ENCODE data around the gene CHAC1. TPM values are rescaled to one million over a fixed set of nuclear protein-coding genes. Genes with fewer than 3 reads are reported as not detected.

The CHAC1 gene
- total RNA-seq, 1 experiment from 2014 or later: 1.5 TPM

- peak; percentile 62 for DNase-seq (ENCODE audit: low read depth)
These were observed 32.5 kb downstream of the CHAC1 start for GRCh38 chr15:40985541-40986330.

DNA sequence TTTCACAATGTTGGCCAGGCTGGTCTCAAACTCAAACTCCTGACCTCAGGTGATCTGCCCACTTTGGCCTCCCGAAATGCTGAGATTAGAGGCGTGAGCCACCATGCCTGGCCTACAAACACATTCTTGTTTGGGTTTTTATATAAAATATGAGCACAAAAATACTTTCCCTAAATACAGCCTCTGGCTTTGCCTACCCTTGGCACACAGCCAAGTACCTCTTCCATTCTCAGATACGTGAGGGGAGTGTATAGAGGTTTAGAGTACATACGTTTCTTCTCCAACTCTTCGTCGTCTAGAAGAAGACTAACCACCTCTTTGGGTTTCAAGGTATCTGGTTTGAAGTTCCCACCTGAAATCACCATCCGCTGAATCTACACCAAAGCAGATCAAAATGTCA lies 33.5 kb downstream of the CHAC1 start:
- no peak for DNase-seq (ENCODE audit: low read depth)

DNA sequence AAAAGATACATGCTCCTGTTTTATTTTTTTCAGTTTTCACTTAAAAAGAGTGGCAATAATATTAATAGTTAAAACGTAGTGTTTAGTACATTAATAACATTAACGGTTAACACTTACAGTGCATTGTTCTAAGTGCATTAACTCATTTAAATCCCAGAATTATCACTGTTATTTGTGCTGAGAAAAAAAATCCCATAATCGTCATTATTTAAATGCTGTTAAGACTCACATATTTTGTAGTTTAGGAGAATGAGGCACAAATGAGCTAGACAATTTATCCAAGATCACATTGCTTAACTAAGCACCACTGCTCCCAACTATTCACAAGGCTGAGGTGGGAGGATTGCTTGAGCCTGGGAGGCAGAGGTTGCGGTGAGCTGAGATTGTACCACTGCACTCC lies 34.9 kb downstream of the CHAC1 start:
- DNase-seq (ENCODE audit: low read depth): no peak

DNA sequence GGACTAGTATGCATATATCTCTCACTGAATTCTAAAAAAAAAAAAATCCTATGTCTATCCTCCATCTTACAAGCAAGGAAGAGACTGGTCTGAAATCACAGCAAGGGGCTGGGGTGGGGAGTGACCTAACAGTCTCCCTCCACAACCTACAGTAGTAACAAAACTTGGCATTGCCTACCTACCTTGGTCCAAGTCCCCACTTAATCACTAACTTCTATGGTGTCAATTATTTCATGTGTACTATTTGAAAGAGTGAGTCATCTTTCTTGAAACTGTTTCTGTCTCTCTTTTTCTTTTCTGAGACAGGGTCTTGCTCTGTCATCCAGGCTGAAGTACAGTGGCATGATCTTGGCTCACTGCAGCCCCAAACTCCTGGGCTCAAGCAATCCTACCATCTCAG lies 36.8 kb downstream of the CHAC1 start:
- DNase-seq (ENCODE audit: low read depth): no peak

GRCh38 chr15:40990789-40991188 lies 37.5 kb downstream of the CHAC1 start:
- no peak for DNase-seq (ENCODE audit: low read depth)

GRCh38 chr15:40991355-40991754 lies 38.1 kb downstream of the CHAC1 start:
- DNase-seq (ENCODE audit: low read depth): no peak

- DNase-seq (ENCODE audit: low read depth): no peak
These were observed 39.0 kb downstream of the CHAC1 start for GRCh38 chr15:40992241-40992741.

DNA sequence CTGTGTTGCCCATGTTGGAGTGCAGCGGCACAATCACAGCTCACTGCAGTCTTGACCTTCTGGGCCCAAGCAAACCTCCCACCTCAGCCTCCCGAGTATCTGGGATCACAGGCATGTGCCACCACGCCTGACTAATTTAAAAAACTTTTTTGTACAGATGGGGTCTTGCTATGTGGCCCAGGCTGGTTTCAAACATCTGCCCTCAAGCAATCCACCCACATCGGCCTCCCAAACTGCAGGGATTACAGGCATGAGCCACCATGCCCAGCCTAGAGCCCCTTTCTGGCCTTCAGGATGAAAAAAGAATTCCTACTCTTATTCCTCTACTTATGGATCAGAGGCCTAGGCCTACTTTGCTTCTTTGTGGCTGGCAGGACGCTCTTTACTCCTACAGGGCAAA lies 39.6 kb downstream of the CHAC1 start:
- DNase-seq (ENCODE audit: low read depth): no peak

DNA sequence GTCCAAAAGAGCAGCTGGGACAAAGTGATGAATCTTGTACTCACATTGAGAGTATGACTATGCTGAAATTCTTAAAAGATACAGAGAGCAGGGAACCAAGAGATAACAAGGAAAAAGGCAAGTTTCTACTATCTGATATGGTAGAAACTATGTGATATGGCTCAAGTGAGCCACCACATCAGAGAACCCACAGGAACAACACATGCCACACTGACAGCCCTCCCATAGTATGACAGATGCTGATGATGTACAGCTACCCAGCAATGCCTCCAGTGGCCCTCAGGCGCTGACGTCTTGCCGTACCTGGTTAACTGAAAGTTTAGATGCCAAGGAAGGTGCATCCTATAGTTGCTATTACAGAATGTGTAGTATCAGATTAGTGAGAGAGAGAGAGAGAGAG lies 42.4 kb downstream of the CHAC1 start:
- no peak for DNase-seq (ENCODE audit: low read depth)

- peak; percentile 15 for DNase-seq (ENCODE audit: low read depth)
These were observed 45.9 kb downstream of the CHAC1 start for GRCh38 chr15:40999190-40999589.

DNA sequence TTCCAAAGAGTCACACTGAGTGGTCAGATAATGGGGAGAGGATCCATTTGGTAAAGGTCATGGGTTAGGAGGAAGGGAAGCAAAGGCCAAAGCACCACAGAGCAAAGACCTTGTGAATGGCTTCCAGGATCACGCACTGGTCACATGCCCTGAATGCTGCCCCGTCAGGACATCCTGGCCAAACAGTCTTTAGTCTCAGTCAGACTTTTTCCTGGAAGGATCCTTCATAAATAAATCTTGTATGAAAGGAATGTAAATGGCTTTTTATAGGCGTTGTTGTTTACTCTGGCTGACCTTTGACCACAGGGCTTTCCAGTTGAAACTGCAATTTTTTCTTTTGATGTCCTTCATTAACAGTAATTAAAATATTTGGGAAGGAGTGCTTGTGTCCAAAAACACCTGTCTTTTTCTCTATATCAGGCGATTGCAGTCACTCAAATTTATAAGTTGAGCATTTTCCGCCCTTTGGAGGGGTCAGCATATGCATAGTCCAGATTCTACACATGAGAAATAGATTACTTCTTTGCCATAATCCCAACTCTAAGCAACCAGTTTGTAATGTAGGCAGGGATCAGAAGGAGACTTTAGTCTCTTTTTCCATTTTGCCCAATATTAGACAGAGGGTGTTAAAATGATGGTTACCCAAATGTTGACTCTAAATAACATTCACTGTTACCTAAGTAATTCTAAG lies 48.4 kb downstream of the CHAC1 start:
- DNase-seq (ENCODE audit: low read depth): no peak

DNA sequence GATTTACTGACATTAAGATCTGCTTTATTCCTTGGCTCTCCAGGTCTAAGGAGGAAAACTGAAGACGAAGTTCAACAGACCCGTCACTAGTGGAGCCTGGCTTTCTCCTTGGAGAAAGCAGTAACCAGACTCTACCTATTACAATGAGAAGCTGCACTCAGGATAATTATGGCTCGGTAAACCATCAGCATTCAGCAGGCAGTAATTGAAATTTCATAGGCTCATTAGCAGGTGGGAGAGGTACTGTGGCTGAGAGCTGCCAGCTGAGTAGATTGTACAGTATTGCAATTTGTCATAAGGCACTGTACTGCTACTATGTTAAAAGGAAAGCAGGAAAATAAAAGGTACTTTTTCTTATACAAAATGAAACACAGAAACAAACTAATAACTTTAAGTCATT lies 51.2 kb downstream of the CHAC1 start:
- no peak for DNase-seq (ENCODE audit: low read depth)

Other genes starting within 250 kb of the CHAC1 start
- 16.1 and 16.7 TPM in 2 replicates for gene RMDN3, start 198.2 kb upstream of the CHAC1 start, total RNA-seq (2014; rRNA removed)
- 4.2 and 4.7 TPM in 2 replicates for gene GCHFR, start 189.4 kb upstream of the CHAC1 start, total RNA-seq (2014; rRNA removed)
- gene C15orf62, start 183.5 kb upstream of the CHAC1 start, total RNA-seq (2014; rRNA removed): not detected in 2 replicates
- 30.1 and 46.4 TPM in 2 replicates for gene ZFYVE19, start 146.4 kb upstream of the CHAC1 start, total RNA-seq (2014; rRNA removed)
- gene DNAJC17, start 146.0 kb upstream of the CHAC1 start, total RNA-seq (2014; rRNA removed): 37.0 and 44.4 TPM in 2 replicates
- not detected in 2 replicates for gene PPP1R14D, start 124.8 kb upstream of the CHAC1 start, total RNA-seq (2014; rRNA removed)
- gene SPINT1, start 109.4 kb upstream of the CHAC1 start, total RNA-seq (2014; rRNA removed): not detected in 2 replicates
- not detected in 2 replicates for gene RHOV, start 79.2 kb upstream of the CHAC1 start, total RNA-seq (2014; rRNA removed)
- gene VPS18, start 59.0 kb upstream of the CHAC1 start, total RNA-seq (2014; rRNA removed): 45.1 and 52.1 TPM in 2 replicates
- gene DLL4, start 24.1 kb upstream of the CHAC1 start, total RNA-seq (2014; rRNA removed): 0.13 and 0.17 TPM in 2 replicates
- 16.7 and 17.1 TPM in 2 replicates for gene INO80, start 162.8 kb downstream of the CHAC1 start, total RNA-seq (2014; rRNA removed)

Data from LHCN-M2 (cell line).